ENCODE measurements around the gene TNFRSF8.

TNFRSF8 gene

GRCh38 chr1:12184008-12184681 is 121.0 kb downstream of the TNFRSF8 start:
- DNase-seq (ENCODE audit: insufficient read length, low spot score): peak; percentile 59
- FAIRE-seq: peak; percentile 13

GRCh38 chr1:12185036-12185917 is 122.2 kb downstream of the TNFRSF8 start:
- no peak for FAIRE-seq
- DNase-seq (ENCODE audit: insufficient read length, low spot score): no peak

- DNase-seq (ENCODE audit: insufficient read length, low spot score) (no peak), FAIRE-seq (no peak)
These were observed 123.0 kb downstream of the TNFRSF8 start for GRCh38 chr1:12185918-12186678.

- no peak for DNase-seq (ENCODE audit: insufficient read length, low spot score)
- FAIRE-seq: no peak
These were observed 123.5 kb downstream of the TNFRSF8 start for GRCh38 chr1:12186679-12186985.

- FAIRE-seq: no peak
- DNase-seq (ENCODE audit: insufficient read length, low spot score): no peak
These were observed 125.0 kb downstream of the TNFRSF8 start for GRCh38 chr1:12188115-12188514.

- FAIRE-seq: no peak
- DNase-seq (ENCODE audit: insufficient read length, low spot score): no peak
These were observed 125.7 kb downstream of the TNFRSF8 start for GRCh38 chr1:12188657-12189327.

- DNase-seq (ENCODE audit: insufficient read length, low spot score) (no peak), FAIRE-seq (no peak)
These were observed 126.2 kb downstream of the TNFRSF8 start for GRCh38 chr1:12189328-12189682.

- no peak for DNase-seq (ENCODE audit: insufficient read length, low spot score)
- FAIRE-seq: no peak
These were observed 128.3 kb downstream of the TNFRSF8 start for GRCh38 chr1:12191242-12192032.
